Measurements from ENCODE around the gene DENND4A.

DENND4A gene

DNA sequence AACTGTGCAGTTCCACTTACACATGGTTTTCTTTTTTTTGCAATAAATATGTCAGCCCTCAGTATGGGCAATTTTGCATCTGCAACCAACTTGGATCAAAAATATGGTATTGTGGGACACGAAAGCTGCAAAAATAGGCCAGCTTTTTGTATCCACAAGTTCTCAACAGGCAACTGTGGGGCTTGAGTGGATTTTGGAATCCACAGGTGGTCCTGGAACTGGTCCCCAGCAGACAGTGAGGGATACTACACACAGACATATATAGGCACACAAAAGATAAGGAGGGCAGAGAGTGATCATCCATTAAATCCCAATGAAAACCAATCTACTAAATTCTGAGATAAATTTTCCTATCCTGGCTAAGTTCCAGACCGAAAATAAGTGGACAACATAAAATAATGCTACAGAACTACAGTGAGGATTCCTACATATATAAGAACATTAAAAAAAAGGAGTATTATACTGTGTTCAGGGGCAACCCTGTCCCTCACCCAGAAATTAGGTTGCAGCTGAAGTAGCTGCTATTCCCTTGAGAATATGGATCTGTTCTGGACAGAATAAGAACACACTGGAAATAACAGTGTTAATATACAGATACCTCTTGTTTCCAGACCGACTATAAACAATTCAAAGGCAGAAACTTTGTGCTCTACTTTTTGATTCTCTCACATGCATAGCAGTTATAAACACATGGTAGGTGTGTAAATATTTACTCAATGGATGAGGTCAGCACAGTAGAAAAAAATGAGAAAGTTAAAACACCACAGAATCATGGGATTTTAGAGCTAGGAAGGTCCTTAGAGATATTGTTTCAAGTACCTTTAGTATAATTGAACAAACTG is 25.4 kb downstream of the DENND4A start:
- TF ChIP-seq, protein P1, sequence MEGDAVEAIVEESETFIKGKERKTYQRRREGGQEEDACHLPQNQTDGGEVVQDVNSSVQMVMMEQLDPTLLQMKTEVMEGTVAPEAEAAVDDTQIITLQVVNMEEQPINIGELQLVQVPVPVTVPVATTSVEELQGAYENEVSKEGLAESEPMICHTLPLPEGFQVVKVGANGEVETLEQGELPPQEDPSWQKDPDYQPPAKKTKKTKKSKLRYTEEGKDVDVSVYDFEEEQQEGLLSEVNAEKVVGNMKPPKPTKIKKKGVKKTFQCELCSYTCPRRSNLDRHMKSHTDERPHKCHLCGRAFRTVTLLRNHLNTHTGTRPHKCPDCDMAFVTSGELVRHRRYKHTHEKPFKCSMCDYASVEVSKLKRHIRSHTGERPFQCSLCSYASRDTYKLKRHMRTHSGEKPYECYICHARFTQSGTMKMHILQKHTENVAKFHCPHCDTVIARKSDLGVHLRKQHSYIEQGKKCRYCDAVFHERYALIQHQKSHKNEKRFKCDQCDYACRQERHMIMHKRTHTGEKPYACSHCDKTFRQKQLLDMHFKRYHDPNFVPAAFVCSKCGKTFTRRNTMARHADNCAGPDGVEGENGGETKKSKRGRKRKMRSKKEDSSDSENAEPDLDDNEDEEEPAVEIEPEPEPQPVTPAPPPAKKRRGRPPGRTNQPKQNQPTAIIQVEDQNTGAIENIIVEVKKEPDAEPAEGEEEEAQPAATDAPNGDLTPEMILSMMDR (IDR thresholded peaks at IDR 0.05; ENCODE audit: low read depth, low read length, missing control alignments), result no peak
- H3K4me3 ChIP-seq (ENCODE audit: low read depth, low read length), result no peak overlapping the region
- DNase-seq (ENCODE audit: low read depth), result no peak

DNA sequence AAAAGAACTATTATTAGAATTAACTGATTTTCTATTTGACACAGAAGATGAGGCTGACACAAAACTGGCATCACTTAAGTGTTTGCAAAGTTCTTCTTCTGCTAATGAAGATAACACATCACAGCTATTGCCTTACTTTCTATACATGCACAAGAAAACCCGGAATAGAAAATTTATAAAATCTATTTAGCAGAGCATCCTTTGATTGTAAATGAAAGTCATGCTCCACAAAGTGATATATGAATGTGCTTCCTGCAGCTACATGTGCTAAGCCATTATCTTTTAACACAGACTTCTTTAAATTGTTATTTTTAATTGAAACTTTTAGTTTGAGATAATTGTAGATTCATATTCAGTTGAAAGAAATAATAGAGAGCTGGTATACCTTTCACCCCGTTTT is 27.0 kb downstream of the DENND4A start:
- DNase-seq (ENCODE audit: low read depth), result no peak
- TF ChIP-seq, protein P1 (IDR thresholded peaks at IDR 0.05; ENCODE audit: low read depth, low read length, missing control alignments), result no peak
- no peak overlapping the region for H3K4me3 ChIP-seq (ENCODE audit: low read depth, low read length)

- no peak for DNase-seq (ENCODE audit: low read depth)
- H3K4me3 ChIP-seq (ENCODE audit: low read depth, low read length), result no peak overlapping the region
- TF ChIP-seq, protein P1 (IDR thresholded peaks at IDR 0.05; ENCODE audit: low read depth, low read length, missing control alignments), result no peak
These were observed 28.9 kb downstream of the DENND4A start for GRCh38 chr15:65762914-65763787.

- H3K4me3 ChIP-seq (ENCODE audit: low read depth, low read length), result no peak overlapping the region
- TF ChIP-seq, protein P1 (IDR thresholded peaks at IDR 0.05; ENCODE audit: low read depth, low read length, missing control alignments), result no peak
- no peak for DNase-seq (ENCODE audit: low read depth)
These were observed 29.7 kb downstream of the DENND4A start for GRCh38 chr15:65762399-65762798.

GRCh38 chr15:65761210-65761926 is 30.7 kb downstream of the DENND4A start:
- DNase-seq (ENCODE audit: low read depth), result no peak
- no peak overlapping the region; the same call in 1 of the 2 replicates for H3K4me3 ChIP-seq (ENCODE audit: low read depth, low read length)
- TF ChIP-seq, protein P1 (IDR thresholded peaks at IDR 0.05; ENCODE audit: low read depth, low read length, missing control alignments), result no peak

- no peak overlapping the region for H3K4me3 ChIP-seq (ENCODE audit: low read depth, low read length)
- TF ChIP-seq, protein P1 (IDR thresholded peaks at IDR 0.05; ENCODE audit: low read depth, low read length, missing control alignments), result no peak
- DNase-seq (ENCODE audit: low read depth), result no peak
These were observed 32.7 kb downstream of the DENND4A start for GRCh38 chr15:65759441-65759840.
